Measurements from ENCODE around the gene PPP3CB. TPM values are rescaled to one million over a fixed set of nuclear protein-coding genes. Genes with fewer than 3 reads are reported as not detected.
A peak's percentile ranks its signal among the peaks of the same experiment; 100 is the strongest.

PPP3CB gene
- 10 to 100 TPM; 24.3 to 42.4 (median 32.9) TPM for total RNA-seq

DNA sequence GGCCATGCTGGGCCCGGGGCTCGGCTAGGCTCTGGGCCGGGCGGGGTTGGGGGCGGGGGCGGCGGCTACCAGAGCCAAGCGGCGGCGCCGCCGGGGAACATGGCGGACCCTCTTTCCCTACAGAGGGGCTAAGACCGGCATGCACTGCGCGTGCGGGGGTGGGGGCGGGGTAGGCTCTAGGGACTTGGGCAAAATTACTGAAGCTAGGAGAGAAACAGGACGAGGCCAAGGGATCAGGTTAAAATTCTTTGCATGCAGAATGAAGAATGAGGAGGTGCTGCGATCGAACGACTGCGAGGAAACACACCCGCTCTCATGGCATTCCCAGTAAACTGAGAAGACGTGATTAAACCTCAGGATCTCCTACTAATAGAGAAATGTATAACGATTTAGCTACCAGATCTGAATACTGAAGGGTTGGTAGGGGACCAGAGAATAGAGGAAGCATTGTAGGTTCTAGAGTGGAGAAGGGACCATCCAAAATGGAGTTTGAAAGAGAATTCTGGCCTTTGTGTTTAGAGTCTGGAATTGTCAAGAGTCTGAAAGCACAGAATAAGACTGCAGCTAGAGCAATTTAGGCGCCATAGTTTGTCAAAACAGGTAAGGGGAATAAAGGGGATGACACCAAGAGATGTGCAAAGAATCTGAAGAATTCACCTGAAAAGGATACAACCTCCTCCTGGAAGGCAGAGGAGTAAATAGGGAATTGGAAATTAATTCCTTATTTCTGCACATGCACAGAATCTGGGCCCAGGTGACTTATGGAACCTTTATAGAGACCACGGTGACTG is at the start of gene PPP3CB:
PPP3CB (minus strand) TSS at position 141 of the 791 bp plus-strand sequence; CDS start at position 6, 135 bp downstream.
- DNase-seq = peak; percentile 91 to 98
- peaks cover 31 to 54% (median 38%) of the 10 kb centered on the region in 4 donors for H3K4me1 ChIP-seq
- ATAC-seq (ENCODE audit: low FRiP score in 2 of 2) = peak; percentile 94 to 95
- no peaks in the 10 kb centered on the region for H3K27me3 ChIP-seq
- 8 to 13% methylated on average over 14 to 25 of the region's 28 CpGs for WGBS, 2 donors
- peak within 1 kb of the TSS; percentile 97 to 99 (median 98) for H3K27ac ChIP-seq
- peak within 1 kb of the TSS; percentile 59 to 86 (median 78) for H3K4me3 ChIP-seq
- TF ChIP-seq POLR2AphosphoS5 (IDR thresholded peaks at IDR 0.05) (no peak), EP300 (IDR thresholded peaks at IDR 0.05) (no peak), POLR2A (IDR thresholded peaks at IDR 0.05) (no peak), CTCF (IDR thresholded peaks at IDR 0.05) (no peak)
- H3K9me3 ChIP-seq = no peaks in the 10 kb centered on the region
- H3K36me3 ChIP-seq = peaks cover 0 to 30% (median 15%) of the 10 kb centered on the region in 4 donors

- ATAC-seq (ENCODE audit: low FRiP score in 2 of 2) = no peak
- DNase-seq = no peak
- no peaks in the 10 kb centered on the region for H3K9me3 ChIP-seq
- 83 to 94% methylated on average over 2 of the region's 2 CpGs for WGBS, 2 donors
- no peak overlapping the region for H3K4me3 ChIP-seq
- no peak for TF ChIP-seq CTCF (IDR thresholded peaks at IDR 0.05)
- TF ChIP-seq EP300 (IDR thresholded peaks at IDR 0.05) = no peak
- TF ChIP-seq POLR2A (IDR thresholded peaks at IDR 0.05) = no peak
- TF ChIP-seq POLR2AphosphoS5 (IDR thresholded peaks at IDR 0.05) = no peak
- H3K27me3 ChIP-seq = no peaks in the 10 kb centered on the region
- no peaks in the 10 kb centered on the region for H3K4me1 ChIP-seq
- peaks cover 9 to 31% (median 14%) of the 10 kb centered on the region in 4 donors for H3K36me3 ChIP-seq
- H3K27ac ChIP-seq = no peak overlapping the region
These were observed 49.5 kb upstream of the PPP3CB start for GRCh38 chr10:73545357-73545756.

GRCh38 chr10:73537709-73538108 is 41.9 kb upstream of the PPP3CB start:
- H3K9me3 ChIP-seq = no peaks in the 10 kb centered on the region
- ATAC-seq (ENCODE audit: low FRiP score in 2 of 2) (no peak), DNase-seq (no peak)
- H3K27ac ChIP-seq = no peak overlapping the region
- peaks cover 14 to 75% (median 30%) of the 10 kb centered on the region in 4 donors for H3K36me3 ChIP-seq
- H3K27me3 ChIP-seq = no peaks in the 10 kb centered on the region
- WGBS, 2 donors = 90 to 98% methylated on average over 7 of the region's 7 CpGs
- H3K4me1 ChIP-seq = no peaks in the 10 kb centered on the region
- TF ChIP-seq CTCF (IDR thresholded peaks at IDR 0.05) = no peak
- no peak for TF ChIP-seq POLR2AphosphoS5 (IDR thresholded peaks at IDR 0.05)
- no peak for TF ChIP-seq POLR2A (IDR thresholded peaks at IDR 0.05)
- TF ChIP-seq EP300 (IDR thresholded peaks at IDR 0.05) = no peak
- H3K4me3 ChIP-seq = no peak overlapping the region

DNA sequence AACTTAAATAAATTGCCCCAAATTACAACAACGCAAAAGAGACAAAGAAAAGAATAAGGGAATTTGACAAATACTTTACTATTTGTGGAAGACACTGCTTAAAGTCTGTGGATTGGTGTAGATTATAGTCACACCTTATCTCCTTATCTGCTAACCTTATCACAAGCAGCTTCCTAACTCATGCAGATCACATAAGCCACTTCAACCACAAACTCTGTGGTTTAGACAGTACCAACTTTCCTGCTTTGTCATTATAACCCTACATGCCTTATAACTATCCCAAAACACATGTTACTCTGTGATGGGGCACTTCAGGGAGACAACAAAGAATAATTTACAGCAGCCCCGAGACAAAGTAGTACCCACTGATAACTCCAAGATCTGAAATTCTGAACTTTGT is 41.5 kb upstream of the PPP3CB start:
- H3K9me3 ChIP-seq = no peaks in the 10 kb centered on the region
- no peak overlapping the region for H3K4me3 ChIP-seq
- H3K27me3 ChIP-seq = no peaks in the 10 kb centered on the region
- TF ChIP-seq POLR2AphosphoS5 (IDR thresholded peaks at IDR 0.05) (no peak), POLR2A (IDR thresholded peaks at IDR 0.05) (no peak), EP300 (IDR thresholded peaks at IDR 0.05) (no peak), CTCF (IDR thresholded peaks at IDR 0.05) (no peak)
- 69 to 86% methylated on average over 2 of the region's 2 CpGs for WGBS, 2 donors
- ATAC-seq (ENCODE audit: low FRiP score in 2 of 2) (no peak), DNase-seq (no peak)
- H3K27ac ChIP-seq = no peak overlapping the region
- no peaks in the 10 kb centered on the region for H3K4me1 ChIP-seq
- H3K36me3 ChIP-seq = peaks cover 11 to 70% (median 32%) of the 10 kb centered on the region in 4 donors

Measured in upper lobe of left lung (tissue), 6 donors.